Suprapubic skin (tissue), 4 donors: Measurements from ENCODE around the gene RASSF7.

Experiments used
- POLR2A ChIP-seq, 2 donors: fragments of 450-650 bp; IDR thresholded peaks; one replicate each; pipeline ENCODE4 v1.6.1; 2017; ENCODE audit warnings: antibody characterized with exemption in 2 of 2, mild to moderate bottlenecking in 2 of 2, moderate library complexity in 2 of 2
- POLR2AphosphoS5 ChIP-seq, 3 donors: sonication (generic); formaldehyde crosslinking; IDR thresholded peaks; one replicate each; pipeline ENCODE4 v1.6.1; 2017; ENCODE audit warnings: antibody characterized with exemption in 3 of 3
- TF ChIP-seq, protein P1 (sequence below), 2 donors: fragments of 200-600 bp in 1 of 2; fragments of 450-650 bp in 1 of 2; sonication (generic) in 1 of 2; IDR thresholded peaks; one replicate each; pipeline ENCODE4 v1.5.1; 2016 to 2019; ENCODE audit warnings: antibody characterized with exemption in 2 of 2, mild to moderate bottlenecking in 1 of 2, moderate library complexity in 1 of 2

- TF ChIP-seq POLR2A (IDR thresholded peaks at IDR 0.05) (no peak), POLR2AphosphoS5 (IDR thresholded peaks at IDR 0.05) (peak; percentile 10 to 86 (median 79))
- TF ChIP-seq, protein P1, sequence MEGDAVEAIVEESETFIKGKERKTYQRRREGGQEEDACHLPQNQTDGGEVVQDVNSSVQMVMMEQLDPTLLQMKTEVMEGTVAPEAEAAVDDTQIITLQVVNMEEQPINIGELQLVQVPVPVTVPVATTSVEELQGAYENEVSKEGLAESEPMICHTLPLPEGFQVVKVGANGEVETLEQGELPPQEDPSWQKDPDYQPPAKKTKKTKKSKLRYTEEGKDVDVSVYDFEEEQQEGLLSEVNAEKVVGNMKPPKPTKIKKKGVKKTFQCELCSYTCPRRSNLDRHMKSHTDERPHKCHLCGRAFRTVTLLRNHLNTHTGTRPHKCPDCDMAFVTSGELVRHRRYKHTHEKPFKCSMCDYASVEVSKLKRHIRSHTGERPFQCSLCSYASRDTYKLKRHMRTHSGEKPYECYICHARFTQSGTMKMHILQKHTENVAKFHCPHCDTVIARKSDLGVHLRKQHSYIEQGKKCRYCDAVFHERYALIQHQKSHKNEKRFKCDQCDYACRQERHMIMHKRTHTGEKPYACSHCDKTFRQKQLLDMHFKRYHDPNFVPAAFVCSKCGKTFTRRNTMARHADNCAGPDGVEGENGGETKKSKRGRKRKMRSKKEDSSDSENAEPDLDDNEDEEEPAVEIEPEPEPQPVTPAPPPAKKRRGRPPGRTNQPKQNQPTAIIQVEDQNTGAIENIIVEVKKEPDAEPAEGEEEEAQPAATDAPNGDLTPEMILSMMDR (IDR thresholded peaks at IDR 0.05), result no peak
Observed at GRCh38 chr11:536841-537621, 23.7 kb upstream of the RASSF7 start, which contains the start of gene LRRC56.
